Endothelial cell of umbilical vein (primary cell): ENCODE measurements around the gene FNBP1L. TPM values are rescaled to one million over a fixed set of nuclear protein-coding genes. Genes with fewer than 3 reads are reported as not detected.

ENCODE experiments used
- BruUV-seq: library from RNA; stranded (reverse); fragments of 400-500 nt; replicated peaks from 2 replicates; lab custom pipeline; 2021; lab: Mats Ljungman, UMichigan
- CTCF ChIA-PET: fragments of 300-600, 350-600 bp; sonication (Branson Sonifier 250); formaldehyde crosslinking; loops from one replicate; lab custom pipeline; 2021; ENCODE audit warnings: antibody characterized with exemption, inconsistent platforms; lab: Charles Lee
- POLR2A ChIA-PET: fragments of 300-600, 350-600 bp; sonication (Branson Sonifier 250); formaldehyde crosslinking; loops from one replicate; lab custom pipeline; 2021; ENCODE audit warnings: antibody characterized with exemption, inconsistent platforms; lab: Charles Lee
- DNase-seq: peaks from one replicate; pipeline ENCODE4 v3.0.0-alpha.2; 2011; ENCODE audit warnings: low read depth, low spot score
- FAIRE-seq: peaks from 2 replicates; lab custom pipeline; 2011; peaks lifted over from hg19 to GRCh38; lab: Jason Lieb, UNC
- H2AFZ ChIP-seq: 2 replicates; pipeline ENCODE4 v1.6.0; 2012; ENCODE audit warnings: low read depth, low read length, control low read depth, inconsistent platforms
- H3K27ac ChIP-seq: 2 replicates; pipeline ENCODE4 v1.5.1; 2011; ENCODE audit warnings: low read depth, mild to moderate bottlenecking, control low read depth, low read length, moderate library complexity; ENCODE audit not compliant: insufficient read depth
- H3K27me3 ChIP-seq, 2 experiments: 2 replicates each; pipeline versions ENCODE4 v1.6.0 to v1.6.1; 2011; ENCODE audit warnings: low read length in 2 of 2, mixed read lengths in 1 of 2; ENCODE audit not compliant: control insufficient read depth in 2 of 2, insufficient read depth in 2 of 2
- H3K36me3 ChIP-seq, 2 experiments: 2 replicates in 1 of 2; 3 replicates in 1 of 2; pipeline ENCODE4 v1.5.1; 2011; ENCODE audit warnings: low read length in 2 of 2, mild to moderate bottlenecking in 1 of 2, moderate library complexity in 1 of 2; ENCODE audit not compliant: control insufficient read depth in 2 of 2, insufficient read depth in 2 of 2; ENCODE audit errors: extremely low read depth in 1 of 2
- H3K4me1 ChIP-seq: 3 replicates; pipeline ENCODE4 v1.5.1; 2011; ENCODE audit warnings: mild to moderate bottlenecking, low read length; ENCODE audit not compliant: control insufficient read depth, insufficient read depth; ENCODE audit errors: extremely low read depth
- H3K4me2 ChIP-seq: 2 replicates; pipeline ENCODE4 v1.6.1; 2011; ENCODE audit warnings: low read length, control low read depth, mixed read lengths; ENCODE audit not compliant: insufficient read depth
- H3K4me3 ChIP-seq, 3 experiments: fragments of 200-600 bp in 1 of 3; sonication (generic), shearing (Covaris generic) in 1 of 3; replicated peaks in 1 of 3; 2 replicates each; pipeline ENCODE4 v1.5.1; 2011 to 2016; ENCODE audit warnings: control low read depth in 3 of 3, low read length in 3 of 3, mild to moderate bottlenecking in 2 of 3, inconsistent platforms in 1 of 3, low read depth in 1 of 3, moderate library complexity in 1 of 3; ENCODE audit not compliant: insufficient read depth in 1 of 3
- H3K79me2 ChIP-seq: 2 replicates; pipeline ENCODE4 v1.6.0; 2012; ENCODE audit warnings: low read length, inconsistent platforms; ENCODE audit not compliant: control insufficient read depth, insufficient read depth
- H3K9ac ChIP-seq: replicated peaks from 2 replicates; pipeline ENCODE3; 2011; ENCODE audit warnings: low read length, control low read depth; ENCODE audit not compliant: insufficient read depth; ENCODE audit errors: extremely low read depth
- H3K9me1 ChIP-seq: replicated peaks from 3 replicates; pipeline ENCODE4 v1.6.0; 2011; ENCODE audit warnings: mild to moderate bottlenecking, low read length; ENCODE audit not compliant: control insufficient read depth, insufficient read depth; ENCODE audit errors: extremely low read depth
- H3K9me3 ChIP-seq: replicated peaks from 2 replicates; pipeline ENCODE4 v1.5.1; 2012; ENCODE audit warnings: low read length, inconsistent platforms; ENCODE audit not compliant: control insufficient read depth, insufficient read depth
- H4K20me1 ChIP-seq: replicated peaks from 2 replicates; pipeline ENCODE3; 2011; ENCODE audit warnings: mild to moderate bottlenecking, low read length; ENCODE audit not compliant: control insufficient read depth, insufficient read depth; ENCODE audit errors: extremely low read depth
- EZH2 ChIP-seq: IDR thresholded peaks from 2 replicates; pipeline ENCODE4 v1.6.1; 2012; ENCODE audit warnings: borderline replicate concordance, low read depth, mild to moderate bottlenecking, moderate library complexity, low read length, inconsistent platforms; ENCODE audit not compliant: severe bottlenecking
- FOS ChIP-seq: IDR thresholded peaks from 2 replicates; pipeline ENCODE4 v1.6.1; 2011; ENCODE audit warnings: mild to moderate bottlenecking, low read length, moderate library complexity, borderline replicate concordance; ENCODE audit not compliant: insufficient read depth
- JUN ChIP-seq: IDR thresholded peaks from 2 replicates; pipeline ENCODE4 v1.6.1; 2011; ENCODE audit warnings: borderline replicate concordance, low read depth; ENCODE audit not compliant: insufficient read length, insufficient read depth
- POLR2A ChIP-seq: IDR thresholded peaks from 2 replicates; pipeline ENCODE4 v1.6.1; 2012; ENCODE audit warnings: low read depth, mild to moderate bottlenecking, control low read depth, low read length
- POLR2AphosphoS5 ChIP-seq: IDR thresholded peaks from 2 replicates; pipeline ENCODE4 v1.6.1; 2012; ENCODE audit warnings: low read depth, mild to moderate bottlenecking, control low read depth, low read length, moderate library complexity; ENCODE audit not compliant: insufficient read depth
- dilution Hi-C: fragments of 300-500 bp; cut with MboI; formaldehyde crosslinking; loops from one replicate; pipeline ENCODE4 v1.15.0; 2019; ENCODE audit warnings: low sequenced_read_pairs; ENCODE audit not compliant: extremely low pct_ligation_motif_present
- intact Hi-C: fragments of 100-400 bp; cut with micrococcal nuclease; formaldehyde crosslinking; loops from one replicate; pipeline ENCODE4 v1.10.0; 2022
- polyA plus RNA-seq, 4 experiments: library from polyadenylated mRNA; depleted of rRNA in 3 of 4; stranded (reverse) in 3 of 4; unstranded in 1 of 4; fragments of >200 nt; gene quantifications; 2 replicates each; pipeline versions ENCODE4 v1.2.1 to v1.2.3, GENCODE V29; 2011 to 2012; ENCODE audit warnings: missing spikeins in 1 of 4
- total RNA-seq: library from RNA; stranded (reverse); gene quantifications from 2 replicates; pipeline ENCODE4 v1.2.3, GENCODE V29; 2021
- TF ChIP-seq, protein P1 (sequence below), 2 donors: IDR thresholded peaks; 1 replicate in 1 of 2; 2 replicates in 1 of 2; pipeline ENCODE4 v1.5.1; 2011; ENCODE audit warnings: low read length in 2 of 2, mild to moderate bottlenecking in 2 of 2, moderate library complexity in 2 of 2, control low read depth in 1 of 2, inconsistent platforms in 1 of 2, low read depth in 1 of 2; ENCODE audit not compliant: insufficient read depth in 1 of 2; ENCODE audit errors: extremely low read depth in 1 of 2
- TF ChIP-seq, protein P2 (sequence below): IDR thresholded peaks from 2 replicates; pipeline ENCODE4 v1.6.1; 2011; ENCODE audit not compliant: insufficient read depth, insufficient read length

The FNBP1L gene
- total and polyA plus RNA-seq, 2 donors (not counting 3 experiments of a cell fraction or from before 2014, with no cell fraction given), result 28.1 to 56.4 TPM

- Histone ChIP-seq H4K20me1 (peaks cover 3% of the 10 kb centered on the region), H2AFZ (no peak overlapping the region), H3K27me3 (no peaks in the 10 kb centered on the region), H3K36me3 (peaks cover 3 to 19% of the 10 kb centered on the region in 2 experiments), H3K4me1 (peaks cover 55% of the 10 kb centered on the region), H3K9ac (no peak overlapping the region), H3K4me3 (no peak overlapping the region), H3K27ac (no peak overlapping the region), H3K9me3 (no peaks in the 10 kb centered on the region), H3K79me2 (no peaks in the 10 kb centered on the region), H3K9me1 (no peaks in the 10 kb centered on the region), H3K4me2 (no peak overlapping the region)
- dilution Hi-C loops (no loop called here), intact Hi-C loops (no loop called here)
- TF ChIP-seq FOS (no peak), POLR2AphosphoS5 (peak; percentile 30), JUN (no peak), POLR2A (peak; percentile 35), EZH2 (no peak)
- TF ChIP-seq, protein P1, sequence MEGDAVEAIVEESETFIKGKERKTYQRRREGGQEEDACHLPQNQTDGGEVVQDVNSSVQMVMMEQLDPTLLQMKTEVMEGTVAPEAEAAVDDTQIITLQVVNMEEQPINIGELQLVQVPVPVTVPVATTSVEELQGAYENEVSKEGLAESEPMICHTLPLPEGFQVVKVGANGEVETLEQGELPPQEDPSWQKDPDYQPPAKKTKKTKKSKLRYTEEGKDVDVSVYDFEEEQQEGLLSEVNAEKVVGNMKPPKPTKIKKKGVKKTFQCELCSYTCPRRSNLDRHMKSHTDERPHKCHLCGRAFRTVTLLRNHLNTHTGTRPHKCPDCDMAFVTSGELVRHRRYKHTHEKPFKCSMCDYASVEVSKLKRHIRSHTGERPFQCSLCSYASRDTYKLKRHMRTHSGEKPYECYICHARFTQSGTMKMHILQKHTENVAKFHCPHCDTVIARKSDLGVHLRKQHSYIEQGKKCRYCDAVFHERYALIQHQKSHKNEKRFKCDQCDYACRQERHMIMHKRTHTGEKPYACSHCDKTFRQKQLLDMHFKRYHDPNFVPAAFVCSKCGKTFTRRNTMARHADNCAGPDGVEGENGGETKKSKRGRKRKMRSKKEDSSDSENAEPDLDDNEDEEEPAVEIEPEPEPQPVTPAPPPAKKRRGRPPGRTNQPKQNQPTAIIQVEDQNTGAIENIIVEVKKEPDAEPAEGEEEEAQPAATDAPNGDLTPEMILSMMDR (IDR thresholded peaks at IDR 0.05; ENCODE audit: extremely low read depth in 1 of 2, insufficient read depth in 1 of 2, low read depth in 1 of 2, low read length in 2 of 2), result no peak
- no TSS peak for BruUV-seq
- CTCF ChIA-PET, result interaction anchor here (0.6 to 1.2 kb wide), 2 partner anchors 9 to 291 kb away, joined by 3 read pairs; no protein-coding TSS in a partner anchor
- FAIRE-seq (no peak), DNase-seq (no peak)
- POLR2A ChIA-PET, result no interaction called here
These were observed 108.4 kb downstream of the FNBP1L start for GRCh38 chr1:93556291-93556690.

DNA sequence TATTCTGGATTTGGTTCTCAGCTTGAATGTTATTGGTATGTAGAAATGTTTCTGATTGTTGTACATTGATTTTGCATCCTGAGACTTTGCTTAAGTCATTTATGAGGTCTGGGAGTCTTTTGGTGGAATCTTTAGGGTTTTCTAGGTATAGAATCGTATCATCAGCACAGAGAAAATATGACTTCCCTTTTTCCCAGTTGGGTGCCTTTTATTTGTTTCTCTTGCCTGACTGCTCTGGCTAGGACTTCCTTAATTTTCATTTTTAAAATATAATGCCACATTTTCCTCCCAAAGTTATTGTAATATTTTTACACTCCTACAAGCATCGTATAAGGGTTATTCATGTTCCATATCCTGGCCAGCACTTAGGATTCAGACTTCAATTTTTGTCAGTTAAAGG is 111.1 kb downstream of the FNBP1L start:
- Histone ChIP-seq H3K9me1 (no peaks in the 10 kb centered on the region), H4K20me1 (peaks cover 3% of the 10 kb centered on the region), H3K4me2 (no peak overlapping the region), H3K4me3 (no peak overlapping the region), H3K9ac (no peak overlapping the region), H3K36me3 (peaks cover 5 to 25% of the 10 kb centered on the region in 2 experiments), H3K9me3 (no peaks in the 10 kb centered on the region), H3K27ac (no peak overlapping the region), H3K27me3 (no peaks in the 10 kb centered on the region), H2AFZ (no peak overlapping the region), H3K4me1 (peaks cover 27% of the 10 kb centered on the region), H3K79me2 (no peaks in the 10 kb centered on the region)
- POLR2A ChIA-PET, result no interaction called here
- TF ChIP-seq POLR2A (no peak), FOS (no peak)
- TF ChIP-seq, protein P2, sequence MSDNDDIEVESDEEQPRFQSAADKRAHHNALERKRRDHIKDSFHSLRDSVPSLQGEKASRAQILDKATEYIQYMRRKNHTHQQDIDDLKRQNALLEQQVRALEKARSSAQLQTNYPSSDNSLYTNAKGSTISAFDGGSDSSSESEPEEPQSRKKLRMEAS, result no peak
- no peak for FAIRE-seq
- dilution Hi-C loops, result no loop called here
- BruUV-seq, result no TSS peak
- no peak for DNase-seq
- intact Hi-C loops, result no loop called here
- CTCF ChIA-PET, result no interaction called here
